HL-60/S4 (cell line): Measurements from ENCODE around the gene HOXB5.

Experiments
- in situ Hi-C: fragments of 300-500 bp; cut with MboI; formaldehyde crosslinking; loops from 2 replicates; pipeline ENCODE4 v1.14.3; 2022; ENCODE audit warnings: low sequenced_read_pairs

Gene HOXB5

DNA sequence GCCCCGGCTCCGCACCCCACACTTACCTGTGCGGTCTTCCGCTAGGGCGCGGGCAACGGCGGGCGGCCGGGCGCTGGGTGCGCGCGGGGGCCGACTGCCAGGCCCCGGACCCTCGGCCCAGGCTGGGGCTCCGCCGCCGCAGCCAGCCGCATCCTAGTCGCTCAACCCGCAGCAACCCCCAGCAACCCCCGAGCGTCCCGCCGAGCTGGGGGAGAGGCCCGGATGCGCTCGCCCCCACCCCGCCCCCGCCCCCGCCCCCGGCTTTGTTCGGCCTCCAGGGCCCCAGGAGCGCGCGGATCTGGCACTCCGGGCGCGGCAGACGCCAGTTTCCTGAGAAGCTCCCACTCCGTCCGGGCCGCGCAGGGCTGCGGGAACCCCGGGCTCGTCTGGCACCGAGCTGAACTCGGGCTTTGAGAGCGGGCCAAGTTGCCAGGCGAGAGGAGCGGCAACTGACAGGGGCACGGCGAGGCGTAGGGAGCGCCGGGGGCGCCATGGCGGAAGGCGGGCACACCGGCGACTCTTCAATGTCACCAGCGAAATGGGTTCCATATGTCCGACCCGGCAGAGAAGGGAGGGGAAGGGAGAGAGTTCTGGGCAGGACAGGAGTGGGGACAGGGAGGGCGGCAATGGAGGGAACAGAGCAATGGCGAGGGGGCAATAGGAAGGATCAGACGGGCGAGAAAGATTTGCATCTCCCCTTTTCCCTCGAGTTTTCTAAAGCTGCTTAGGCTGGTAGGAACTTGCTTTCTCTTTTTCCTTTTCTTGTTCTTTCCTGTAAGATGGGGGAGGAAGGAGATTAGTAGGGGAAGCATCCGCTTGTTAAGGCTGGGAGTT, 29.2 kb downstream of the HOXB5 start:
- in situ Hi-C loops: no loop called here

DNA sequence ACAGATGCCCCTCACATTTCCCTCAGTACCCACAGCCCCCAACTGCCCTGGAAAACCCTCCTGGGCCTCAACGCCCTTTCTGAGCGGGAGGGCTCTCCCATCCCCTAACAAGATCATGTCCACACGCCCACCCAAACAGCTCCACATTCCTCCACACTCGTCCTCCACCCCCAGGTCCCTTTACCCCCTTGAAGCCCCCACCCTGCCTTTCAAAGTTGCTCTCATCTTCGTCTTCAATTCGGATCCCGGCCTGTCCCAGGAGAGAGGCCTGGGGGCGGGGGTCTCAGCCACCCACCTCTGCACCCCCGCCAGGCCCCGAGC, 29.8 kb downstream of the HOXB5 start:
- in situ Hi-C loops: no loop called here

DNA sequence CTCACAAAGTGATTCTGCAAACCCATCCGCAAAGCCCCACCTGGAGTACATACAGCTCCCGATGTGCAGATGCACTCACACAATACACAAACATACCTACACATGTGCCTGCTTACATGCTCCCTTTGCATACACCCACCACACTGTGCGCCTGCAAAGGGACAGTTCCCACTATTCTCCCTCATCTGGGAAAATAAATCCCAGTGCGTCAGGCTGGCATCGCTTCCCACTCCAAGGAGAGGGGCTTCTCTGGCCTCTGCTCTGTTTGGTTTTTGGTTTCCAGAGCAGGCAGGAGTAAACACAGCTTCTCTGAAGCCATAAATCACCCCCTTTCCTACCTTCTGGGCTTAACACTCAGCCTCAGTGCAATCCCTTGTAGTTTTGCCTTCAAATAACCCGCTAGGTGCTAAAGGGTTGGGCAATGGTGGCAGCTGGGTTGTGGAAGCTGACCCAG, 30.2 kb downstream of the HOXB5 start:
- in situ Hi-C loops: no loop called here

DNA sequence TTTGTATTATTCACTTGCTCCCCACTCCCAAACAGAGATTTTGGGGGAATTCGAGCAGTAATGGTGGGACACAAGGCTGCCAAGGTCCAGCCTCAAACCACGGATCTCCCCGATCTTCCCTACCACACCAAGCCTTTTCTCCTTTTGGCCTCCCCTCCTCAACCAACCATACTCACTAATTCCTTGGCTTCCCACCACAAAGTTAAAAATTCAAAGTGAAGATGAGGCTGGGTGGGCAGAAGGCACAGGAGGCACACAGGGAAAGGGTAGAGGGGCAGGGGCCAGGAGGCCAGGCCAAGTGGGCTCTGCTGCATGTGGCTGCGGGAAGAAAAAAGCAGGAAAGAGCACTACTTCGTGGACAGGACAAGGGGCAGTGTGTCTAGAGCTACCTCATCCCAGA, 30.6 kb downstream of the HOXB5 start:
- in situ Hi-C loops: no loop called here

DNA sequence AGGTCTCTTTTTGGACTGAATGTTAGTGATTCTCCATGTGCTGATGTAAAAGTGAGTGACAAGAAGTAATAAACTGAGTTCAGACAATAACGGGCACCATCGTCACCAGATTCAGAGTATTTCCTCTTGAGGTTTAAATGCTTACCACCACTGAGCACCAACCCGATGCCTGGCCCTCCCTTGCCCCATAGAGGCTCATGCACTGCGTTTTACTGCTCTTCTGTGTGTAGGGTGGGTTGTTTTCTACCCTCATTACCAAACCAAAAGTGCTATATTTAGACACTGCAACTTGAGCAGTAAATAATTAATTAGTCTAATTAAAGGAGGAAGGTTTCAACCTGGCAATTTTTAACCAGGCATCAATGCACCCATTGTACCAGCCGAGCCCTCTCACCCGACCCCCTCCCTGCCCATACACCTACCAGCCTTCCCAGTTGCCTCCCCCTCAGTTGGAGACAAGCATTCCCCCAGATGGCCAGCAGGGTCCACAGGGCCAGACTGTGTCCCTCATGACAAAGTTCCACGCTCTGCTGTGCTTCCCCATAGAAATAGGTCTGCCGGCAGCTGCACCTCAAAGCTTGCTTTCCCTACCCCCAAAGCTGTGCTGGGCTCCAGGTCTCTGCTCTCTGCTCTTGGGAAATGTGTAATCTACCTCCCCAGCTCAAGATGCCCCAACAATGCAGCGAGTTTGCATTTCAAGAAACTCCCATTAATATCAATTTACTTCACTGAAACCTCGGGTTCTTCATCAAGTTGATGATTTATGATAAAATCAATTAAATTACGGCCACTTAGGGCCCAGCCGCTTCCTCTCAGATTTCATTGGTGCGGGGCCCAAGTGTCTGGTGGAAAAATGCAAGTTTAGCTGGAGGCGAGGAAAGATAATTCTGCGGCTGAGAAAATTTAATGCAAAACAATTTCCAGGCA, 31.4 kb downstream of the HOXB5 start:
- in situ Hi-C loops: no loop called here

DNA sequence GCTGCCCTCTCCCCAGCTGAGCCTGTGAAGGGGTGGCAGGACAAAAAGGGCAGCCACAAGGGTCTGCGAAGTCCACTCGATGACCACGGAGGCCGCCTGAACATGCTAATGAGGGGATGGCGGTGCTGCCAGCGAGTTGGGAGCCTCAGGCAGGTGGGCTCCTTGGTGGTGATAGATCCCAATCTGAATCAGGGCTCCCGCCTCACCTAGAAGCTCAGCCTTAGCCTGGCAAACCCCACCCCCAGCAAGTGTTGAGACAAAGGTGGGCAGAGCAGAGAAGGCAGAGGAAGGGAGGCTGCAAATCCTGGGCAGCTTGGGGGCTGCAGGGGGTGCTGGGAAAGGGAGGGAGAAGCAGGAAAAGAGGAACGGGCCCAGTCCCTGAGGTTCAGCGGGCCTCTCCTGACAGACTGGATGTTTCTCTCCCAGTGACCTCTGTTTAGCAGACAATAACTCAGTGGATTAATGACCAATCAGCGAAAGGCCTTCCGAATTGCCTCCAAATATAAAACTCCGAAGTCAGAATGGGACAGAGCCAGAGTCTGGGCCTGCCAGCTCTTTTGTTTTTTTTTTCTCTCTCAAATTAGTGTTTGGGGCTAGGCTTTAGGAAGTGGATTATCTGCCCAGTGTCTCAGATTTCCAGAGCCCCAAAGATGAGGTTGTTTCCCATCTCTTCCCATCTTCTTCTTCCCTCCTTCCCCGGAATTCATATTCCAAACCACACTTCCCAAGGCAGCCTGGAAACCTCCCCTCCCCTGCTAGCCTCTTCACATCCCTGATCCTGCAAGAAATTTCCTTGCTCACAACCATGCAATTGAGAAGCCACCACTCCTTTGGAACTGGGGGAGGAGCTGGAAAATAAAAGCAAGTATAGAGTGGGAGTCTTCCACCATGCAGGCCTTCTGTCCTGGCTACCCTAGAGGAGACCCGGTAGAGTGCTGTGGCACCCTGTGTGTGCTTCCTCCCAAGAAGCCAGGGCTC, 33.5 kb downstream of the HOXB5 start:
- in situ Hi-C loops: no loop called here

DNA sequence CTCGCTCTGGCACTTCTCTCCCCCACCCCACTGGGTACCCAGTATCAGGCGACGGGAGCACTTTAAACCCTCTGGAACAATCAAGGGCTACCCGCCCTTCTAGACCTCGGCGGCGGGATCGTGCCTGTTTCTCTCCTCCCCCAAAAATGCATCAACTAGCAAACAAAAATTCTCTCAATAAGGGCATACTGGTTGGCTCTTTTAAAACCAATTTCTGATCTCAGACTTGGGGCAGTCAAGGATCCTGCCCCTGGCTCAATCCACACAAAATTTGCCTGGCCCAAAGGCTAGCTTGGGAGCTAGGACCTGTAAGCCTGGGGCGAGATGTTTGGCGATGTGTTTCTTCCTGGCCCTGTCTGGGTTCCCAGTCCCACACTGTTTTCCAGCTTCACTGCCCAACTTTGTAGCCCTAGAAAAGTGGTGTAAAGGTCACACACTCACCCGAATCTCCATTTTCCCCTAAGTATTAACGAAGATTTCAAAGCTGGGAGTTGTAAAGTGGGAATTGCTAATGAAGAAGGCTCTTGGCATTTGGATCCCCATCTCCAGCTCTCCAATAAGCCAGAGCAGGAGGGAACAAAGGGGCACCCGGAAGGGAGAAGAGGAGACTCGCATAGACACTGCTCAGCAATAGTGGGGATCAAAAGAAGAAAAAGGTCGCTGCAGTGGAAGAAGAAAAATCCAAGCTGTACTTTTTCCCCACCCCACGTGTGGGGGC, 34.3 kb downstream of the HOXB5 start:
- in situ Hi-C loops: no loop called here

DNA sequence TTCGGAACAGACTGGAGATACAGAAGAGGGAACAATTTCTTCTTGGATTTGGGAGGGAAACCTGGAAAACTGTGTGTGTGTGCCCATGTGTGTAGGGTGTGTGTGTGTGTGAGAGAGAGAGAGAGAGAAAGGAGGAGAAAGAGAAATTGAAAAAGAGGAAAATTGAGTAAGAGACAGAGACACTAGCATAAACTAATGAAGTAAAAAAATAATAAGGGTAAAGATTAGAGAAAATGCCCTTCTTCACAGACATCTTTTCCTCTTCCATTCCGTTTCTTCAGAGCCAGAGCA, 34.8 kb downstream of the HOXB5 start:
- in situ Hi-C loops: no loop called here

DNA sequence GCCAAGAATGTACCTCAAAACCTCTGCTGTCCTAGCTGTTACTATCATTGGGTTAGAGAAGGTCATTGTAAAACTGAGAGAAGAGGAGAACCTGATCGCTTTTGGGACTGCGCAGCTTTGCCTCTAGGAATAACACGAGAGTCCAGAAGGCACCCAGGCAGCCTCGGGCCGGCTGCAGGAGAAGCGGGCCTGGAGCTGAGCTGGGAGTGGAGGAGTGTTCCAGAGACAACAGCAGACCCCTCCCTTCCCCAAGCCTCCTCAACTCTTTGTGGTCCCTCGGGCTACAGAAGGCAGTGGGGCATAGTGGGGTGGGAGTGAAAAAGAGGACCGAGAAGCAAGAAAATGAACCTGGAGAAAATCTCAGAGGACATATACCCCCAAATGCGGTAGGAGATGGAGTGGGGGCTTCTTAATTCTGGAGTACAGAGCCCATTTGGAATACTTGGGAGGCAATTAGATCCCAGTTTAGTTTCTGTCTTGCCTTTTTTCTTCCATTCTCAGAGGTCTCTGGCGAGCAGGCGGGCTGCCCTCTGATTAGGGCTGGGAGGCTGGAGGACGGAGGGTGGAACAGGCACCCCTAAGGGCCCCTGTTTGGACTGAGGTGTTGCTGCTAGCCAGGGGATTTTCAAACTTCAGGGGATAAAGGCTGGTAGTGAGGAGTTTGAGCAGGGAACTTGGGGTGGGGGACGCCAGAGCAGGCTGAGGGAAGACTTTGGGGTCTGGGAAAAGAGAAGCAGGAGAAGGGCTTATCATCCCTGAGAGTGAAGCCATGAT, 35.3 kb downstream of the HOXB5 start:
- in situ Hi-C loops: no loop called here

DNA sequence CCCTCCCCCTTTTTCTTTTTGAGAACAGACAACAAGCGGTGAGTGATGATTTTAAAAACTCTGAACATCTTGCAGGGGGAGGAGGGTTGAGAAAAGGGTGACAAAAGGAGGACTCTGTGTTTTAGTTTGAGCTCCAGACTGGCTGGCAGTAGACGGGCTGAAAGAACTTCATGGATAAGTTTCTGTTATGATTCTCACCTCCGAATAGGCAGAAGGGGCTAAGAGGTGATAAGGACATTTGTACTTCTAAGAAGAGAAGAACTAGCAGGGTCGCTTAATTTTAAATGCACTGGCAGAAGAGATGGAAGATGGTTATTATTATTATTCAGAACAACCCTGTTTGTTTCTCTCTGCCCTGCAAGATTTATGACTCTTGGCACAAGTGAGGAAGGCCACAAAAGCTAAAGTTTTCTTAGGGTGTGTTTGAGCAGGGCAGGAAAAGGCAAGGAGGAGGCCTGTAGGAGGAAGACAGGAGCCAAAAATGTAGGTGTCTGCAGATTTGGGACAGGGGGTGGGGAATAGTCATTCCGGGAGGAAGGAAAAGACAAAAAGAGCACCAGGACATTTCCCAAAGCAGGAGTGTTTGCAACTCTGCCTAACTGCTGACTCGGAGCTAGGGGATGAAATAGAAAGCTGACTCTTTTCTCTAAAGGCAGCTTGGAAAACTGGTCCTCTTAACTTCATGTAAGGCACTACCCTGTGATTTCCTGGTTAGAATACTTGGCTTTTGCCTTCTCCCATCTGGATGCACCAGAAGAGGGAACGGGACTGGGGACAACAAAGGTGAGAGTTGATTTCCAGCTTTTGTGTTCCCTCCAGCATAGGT, 36.8 kb downstream of the HOXB5 start:
- in situ Hi-C loops: no loop called here

DNA sequence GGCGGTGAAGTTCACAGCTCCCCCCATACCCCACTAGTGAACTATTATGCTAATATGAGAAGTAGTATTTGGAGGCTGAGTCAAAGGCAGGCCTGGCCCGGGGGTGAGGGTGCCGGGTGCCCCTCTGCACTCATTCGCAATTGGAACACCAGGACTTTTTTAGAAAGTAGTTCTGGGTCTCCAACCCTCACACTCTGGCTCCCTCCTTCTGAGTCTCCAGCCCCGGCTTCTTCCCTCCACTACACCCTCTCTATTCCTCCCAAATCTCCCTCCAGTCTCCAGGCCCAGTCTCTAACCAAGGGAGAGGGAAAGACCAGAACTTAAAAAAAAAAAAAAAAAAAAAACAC, 37.4 kb downstream of the HOXB5 start:
- in situ Hi-C loops: no loop called here

DNA sequence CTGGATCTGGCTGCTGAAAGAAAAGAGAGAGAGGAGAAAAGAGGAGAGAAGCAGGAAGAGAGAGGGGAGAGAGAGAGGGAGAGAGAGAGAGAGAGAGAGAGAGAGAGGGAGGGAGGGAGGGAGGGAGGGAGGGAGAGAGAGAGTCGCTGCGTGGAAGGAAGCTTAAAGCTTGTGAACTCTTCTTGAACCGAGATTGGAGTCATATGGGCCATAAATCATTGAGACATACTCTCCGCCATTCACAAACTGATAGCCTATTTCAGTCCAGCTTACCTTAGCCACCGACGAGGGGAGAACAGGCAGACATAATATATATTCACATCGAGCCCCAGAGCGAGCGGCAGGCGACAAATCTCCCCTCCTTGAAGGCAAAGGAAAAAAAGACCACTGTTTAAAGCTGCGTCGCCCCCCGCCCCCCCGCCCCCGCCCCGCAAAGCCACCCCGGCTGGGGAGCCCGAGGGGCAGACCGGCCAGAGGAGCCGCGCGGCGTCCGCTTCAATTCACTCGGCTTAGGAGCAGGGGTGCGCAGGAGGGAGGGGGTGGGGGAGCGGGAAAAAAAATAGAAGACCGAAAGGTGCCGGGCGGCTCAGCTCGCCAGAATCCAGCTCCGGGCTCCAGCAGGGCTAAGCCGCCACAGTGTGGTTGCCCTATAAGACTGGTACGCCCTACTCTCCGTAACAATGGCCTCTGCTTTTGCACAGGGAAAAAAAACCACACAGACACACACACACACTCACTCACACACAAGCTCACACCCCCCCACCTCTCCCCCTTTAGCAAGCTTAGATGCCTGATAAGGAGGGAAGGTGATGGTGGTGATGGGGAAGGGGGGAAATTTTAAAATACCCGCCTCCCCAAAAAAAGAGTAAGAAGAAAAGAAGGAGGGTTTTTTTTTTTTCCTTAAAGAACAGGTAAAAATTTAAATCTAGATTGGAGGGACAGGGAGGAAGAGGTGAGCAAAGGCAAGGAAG, 38.0 kb downstream of the HOXB5 start:
- in situ Hi-C loops: no loop called here

DNA sequence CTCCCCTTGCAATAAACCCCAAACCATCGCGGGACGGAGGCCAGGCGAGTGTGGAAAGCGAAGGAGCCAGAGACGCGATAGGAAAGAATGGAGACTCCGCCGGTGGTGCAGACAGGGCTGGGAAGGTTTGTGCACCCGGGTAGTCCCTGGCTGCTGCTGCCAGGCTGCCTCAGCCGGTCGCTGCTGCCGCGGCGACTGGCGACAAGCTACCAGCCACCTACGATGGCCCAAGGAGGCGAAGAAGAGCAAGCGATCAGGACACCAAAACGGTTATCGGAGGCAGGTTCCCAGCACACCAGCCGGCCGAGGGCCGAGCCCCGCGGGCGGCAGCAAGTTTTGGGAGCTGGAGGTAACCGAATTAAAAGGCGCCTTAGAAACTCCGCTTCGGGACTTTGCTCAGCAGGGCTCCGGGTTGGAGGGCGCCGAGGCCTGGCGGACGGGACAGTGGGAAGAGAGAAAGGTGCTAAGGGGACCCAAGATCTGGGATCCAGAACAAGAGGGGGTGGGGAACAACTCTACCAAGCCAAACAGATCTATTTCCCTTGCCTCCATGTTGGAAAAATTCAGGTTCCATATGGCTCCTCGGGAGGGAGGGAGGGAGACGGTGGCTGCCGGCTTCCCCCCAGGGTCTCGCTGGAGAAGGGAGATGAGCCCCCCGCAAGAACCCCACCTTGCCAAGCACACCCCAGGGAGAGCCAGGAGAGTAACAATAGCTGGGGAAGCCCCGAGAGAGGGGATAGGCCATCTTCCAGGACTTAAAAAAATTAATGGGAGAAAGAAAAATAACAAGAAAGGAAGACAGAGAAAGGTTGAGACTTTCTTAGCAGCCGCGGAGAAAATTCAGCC, 38.9 kb downstream of the HOXB5 start:
- in situ Hi-C loops: no loop called here

DNA sequence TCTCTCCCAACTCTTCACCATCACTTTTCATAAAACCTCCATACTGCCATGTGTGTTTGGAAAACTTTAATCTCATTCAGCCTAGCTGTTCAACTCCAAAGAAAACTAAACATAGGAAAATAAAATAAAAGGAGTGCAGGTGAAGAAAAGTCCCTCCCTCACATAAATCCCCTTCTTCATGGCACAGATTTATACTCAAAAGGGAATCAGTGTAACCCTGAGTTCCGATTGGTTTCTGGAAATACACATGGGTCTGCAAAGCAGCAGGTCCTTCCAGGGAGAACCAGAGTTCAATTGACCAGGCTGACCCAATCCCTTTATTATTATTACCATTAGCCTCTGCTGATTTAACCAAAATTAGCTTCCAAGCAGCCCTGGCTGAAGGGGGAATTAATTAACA, 39.8 kb downstream of the HOXB5 start:
- in situ Hi-C loops: no loop called here

DNA sequence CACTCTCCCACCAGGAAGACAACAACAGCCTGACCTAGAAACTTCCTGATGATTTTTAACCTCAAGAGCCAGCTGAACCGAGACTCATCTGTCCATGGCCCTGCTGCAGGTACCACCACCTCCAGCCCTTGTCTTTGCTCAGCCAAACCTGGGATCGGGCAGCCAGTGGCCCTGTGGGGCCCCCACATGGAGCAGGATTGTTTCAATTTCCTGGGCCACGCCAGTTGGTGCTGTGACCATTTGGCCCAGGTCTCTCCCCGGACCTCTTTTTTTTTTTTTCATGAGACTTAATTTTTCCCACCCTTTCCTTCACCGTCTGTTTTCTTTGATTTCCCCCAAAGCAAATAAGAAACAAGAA, 40.4 kb downstream of the HOXB5 start:
- in situ Hi-C loops: no loop called here

DNA sequence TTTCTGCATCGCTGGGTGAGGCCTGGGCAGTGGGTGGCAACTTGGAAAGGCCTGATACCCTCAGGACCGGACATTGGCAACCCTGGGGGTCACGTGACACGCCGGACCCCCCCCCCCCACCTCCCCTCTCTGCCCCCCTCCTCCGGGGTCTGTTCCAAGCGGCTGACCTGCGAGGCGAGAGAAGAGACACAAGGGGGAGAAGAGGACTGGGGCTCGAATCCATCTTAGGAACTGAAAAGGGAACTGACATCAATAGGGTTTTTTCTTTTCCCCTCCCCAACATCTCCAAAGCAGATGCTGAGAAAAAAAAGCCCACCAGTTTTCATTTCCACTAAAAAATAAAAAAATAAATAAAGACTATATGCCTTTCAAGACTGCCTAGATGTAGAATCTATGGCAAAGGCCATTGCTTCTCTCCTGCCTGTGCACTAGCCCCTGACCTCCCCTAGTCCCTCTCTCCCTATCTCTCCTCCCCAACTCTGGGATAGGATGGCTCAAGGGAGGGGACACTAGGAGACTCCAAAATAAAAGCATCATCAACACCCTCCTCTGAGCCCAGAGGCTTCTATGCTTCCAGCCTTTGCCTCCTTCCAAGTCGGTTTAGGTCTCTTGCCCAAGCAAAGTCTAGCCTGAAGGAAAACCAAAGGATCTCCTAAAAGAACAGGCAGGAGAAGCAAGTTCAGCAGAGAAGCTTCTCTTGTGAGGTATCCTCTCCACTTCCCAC, 41.0 kb downstream of the HOXB5 start:
- in situ Hi-C loops: no loop called here
